HG02884 (cell line): ENCODE results near the gene UGT1A7.
"Not testable (repeated sequence)": the region's sequence is repeated elsewhere in the genome, so short reads cannot be mapped to it uniquely, and the experiment has no call there.

Experiments
- ATAC-seq: cut with Tn5 transposase; IDR thresholded peaks from one replicate; pipeline ENCODE4 v1.9.1; 2021; ENCODE audit warnings: mild to moderate bottlenecking, moderate library complexity; ENCODE audit not compliant: unreplicated experiment

UGT1A7 gene

DNA sequence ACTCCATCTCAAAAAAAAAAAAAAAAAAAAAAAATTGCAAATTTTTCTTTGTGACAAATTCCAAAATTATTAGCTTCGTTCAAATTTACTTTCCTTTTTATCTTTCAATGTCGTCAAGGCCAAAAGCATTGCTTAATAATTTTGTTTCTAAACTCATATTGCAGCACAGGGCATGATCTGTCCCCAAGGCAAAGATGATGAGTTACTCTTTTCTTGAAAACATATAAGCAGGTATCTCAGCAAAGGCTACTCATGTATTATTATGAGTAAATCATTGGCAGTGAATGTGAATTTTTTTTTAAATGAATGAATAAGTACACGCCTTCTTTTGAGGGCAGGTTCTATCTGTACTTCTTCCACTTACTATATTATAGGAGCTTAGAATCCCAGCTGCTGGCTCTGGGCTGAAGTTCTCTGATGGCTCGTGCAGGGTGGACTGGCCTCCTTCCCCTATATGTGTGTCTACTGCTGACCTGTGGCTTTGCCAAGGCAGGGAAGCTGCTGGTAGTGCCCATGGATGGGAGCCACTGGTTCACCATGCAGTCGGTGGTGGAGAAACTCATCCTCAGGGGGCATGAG lies at the start of gene UGT1A7:
UGT1A7 (plus strand) TSS at position 381 of the 579 bp plus-strand sequence; CDS start at position 418, 37 bp downstream.
- ATAC-seq: no peak

DNA sequence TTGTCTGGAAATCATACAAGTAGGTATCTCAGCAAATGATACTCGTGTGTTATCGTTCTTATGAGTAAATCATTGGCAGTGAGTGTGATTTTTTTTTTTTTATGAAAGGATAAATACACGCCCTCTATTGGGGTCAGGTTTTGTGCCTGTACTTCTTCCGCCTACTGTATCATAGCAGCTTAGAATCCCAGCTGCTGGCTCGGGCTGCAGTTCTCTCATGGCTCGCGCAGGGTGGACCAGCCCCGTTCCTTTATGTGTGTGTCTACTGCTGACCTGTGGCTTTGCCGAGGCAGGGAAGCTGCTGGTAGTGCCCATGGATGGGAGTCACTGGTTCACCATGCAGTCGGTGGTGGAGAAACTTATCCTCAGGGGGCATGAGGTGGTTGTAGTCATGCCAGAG lies 45.4 kb upstream of the UGT1A7 start, which contains the start of gene UGT1A10:
UGT1A10 (plus strand) TSS at position 143 of the 400 bp plus-strand sequence; CDS start at position 218, 75 bp downstream.
- not testable (repeated sequence) for ATAC-seq

DNA sequence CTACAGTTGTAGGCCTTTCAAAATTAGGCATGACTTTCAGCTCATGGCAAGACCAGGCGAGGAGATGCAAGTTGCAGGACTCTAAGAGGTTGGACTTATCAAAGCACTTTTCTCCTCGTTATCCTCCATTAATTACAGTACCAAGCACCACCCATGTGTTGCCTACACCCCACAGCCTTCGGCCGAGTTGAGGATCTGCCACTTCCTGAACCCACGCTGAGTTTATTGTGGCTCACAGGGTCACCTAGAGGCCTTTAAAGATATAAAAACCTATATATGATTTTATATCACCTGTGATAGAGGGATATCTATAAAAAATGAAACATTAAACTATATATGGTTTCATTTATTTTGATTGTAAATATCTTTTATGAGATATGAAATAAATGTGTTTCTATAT lies 42.9 kb upstream of the UGT1A7 start:
- ATAC-seq: no peak

DNA sequence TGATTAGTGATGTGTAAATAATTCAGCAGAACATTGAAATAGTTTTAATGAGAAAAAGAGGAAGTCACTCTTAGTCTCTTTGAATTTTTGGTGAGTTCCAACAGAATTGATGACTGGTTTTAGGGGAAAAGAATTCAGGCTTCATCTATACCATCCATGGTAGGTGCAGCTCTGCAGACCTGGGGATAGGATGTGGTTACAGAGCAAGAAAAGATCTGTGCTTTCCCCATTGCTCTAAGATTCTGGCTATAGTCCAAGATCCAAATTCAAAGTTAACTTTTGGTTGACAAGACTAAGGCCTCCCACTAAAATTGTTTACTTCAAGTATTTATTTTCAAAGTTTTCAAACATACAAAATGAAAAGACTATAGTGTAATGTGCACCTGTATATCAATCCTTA lies 41.8 kb upstream of the UGT1A7 start:
- no peak for ATAC-seq

DNA sequence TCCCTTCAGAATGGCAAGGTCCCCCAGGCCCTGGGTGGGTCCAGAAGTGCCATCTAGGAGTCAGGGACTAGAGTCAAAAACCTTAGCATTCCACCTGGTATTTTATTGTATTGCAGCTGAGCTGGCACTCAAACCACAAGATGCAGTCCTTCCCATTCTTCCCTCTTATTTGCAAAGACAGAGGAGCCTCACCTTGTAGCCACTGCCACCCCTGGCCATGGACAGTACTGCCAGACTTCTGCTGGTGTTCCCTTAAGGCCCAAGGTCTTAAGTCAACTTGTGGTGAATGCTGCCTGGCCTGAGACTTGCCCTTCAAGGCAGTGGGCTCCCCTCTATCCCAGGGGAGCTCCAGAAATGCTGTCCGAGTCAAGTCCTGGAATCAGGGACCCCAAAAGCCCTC lies 38.6 kb upstream of the UGT1A7 start:
- no peak for ATAC-seq

DNA sequence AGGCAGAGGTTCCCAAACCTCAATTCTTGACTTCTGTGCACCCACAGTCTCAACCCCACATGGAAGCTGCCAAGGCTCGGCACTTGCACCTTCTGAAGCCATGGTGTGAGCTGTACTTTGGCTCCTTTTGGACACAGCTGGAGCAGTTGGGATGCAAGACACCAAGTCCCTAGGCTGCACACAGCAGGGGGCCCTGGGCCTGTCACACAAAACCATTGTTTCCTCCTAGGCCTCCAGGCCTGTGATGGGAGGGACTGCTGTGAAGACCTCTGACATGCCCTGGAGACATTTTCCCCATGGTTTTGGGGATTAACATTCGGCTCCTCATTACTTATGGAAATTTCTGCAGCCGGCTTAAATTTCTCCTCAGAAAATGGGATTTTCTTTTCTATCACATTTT lies 35.7 kb upstream of the UGT1A7 start:
- ATAC-seq: not testable (repeated sequence)

DNA sequence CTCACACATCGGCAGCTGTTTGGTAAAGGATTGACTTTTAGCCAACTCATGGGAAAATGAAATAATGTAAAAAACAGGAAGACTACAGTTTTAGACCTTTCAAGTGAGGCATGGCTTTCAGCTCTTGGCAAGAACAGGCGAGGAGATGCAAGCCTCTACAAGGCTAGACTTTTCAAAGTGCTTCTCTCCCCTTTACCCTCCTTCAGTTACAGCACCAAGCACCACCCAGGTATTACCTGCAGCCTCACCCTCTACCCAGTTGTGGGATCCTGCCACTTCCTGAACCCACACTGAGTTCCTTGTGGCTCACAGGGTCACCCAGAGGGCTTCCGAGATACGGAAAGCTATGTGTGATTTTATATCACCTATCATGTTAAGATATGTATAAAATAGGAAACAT lies 30.7 kb upstream of the UGT1A7 start:
- no peak for ATAC-seq

DNA sequence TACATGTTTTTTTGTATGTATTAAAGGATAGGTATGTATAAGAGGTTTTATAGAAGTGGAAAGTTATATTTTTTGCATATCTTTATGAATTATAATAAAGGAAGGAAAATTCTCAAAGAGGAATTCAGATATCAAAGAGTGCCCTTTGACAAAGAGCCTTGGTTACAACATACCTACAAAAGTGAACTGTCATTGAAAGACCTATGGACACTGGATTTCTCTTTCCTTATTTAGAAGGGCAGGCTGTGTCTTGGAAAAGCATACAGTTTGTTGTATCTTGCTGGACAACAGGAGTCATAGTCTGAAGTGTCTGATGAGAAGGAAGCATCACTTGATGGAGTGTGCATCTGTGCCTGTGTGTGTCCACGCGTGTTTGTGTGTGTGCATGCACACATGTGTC lies 30.3 kb upstream of the UGT1A7 start:
- ATAC-seq: no peak

DNA sequence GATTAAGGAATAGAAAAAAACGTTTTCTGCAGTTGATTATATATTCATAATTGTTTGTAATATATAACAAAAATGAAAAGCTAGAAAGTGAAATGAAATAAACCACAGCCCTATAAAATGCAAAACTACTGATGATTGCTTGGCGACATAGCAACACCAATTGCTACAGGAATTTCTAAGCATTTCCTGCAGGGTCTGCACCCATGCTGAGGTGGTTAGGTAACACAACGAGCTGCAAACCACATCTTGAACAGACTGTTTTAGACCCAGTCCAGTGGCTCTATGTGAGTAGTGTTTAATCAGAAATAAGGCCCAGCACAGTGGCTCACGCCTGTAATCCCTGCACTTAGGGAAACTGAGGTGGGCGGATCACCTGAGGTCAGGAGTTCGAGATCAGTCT lies 27.2 kb upstream of the UGT1A7 start:
- ATAC-seq: no peak

DNA sequence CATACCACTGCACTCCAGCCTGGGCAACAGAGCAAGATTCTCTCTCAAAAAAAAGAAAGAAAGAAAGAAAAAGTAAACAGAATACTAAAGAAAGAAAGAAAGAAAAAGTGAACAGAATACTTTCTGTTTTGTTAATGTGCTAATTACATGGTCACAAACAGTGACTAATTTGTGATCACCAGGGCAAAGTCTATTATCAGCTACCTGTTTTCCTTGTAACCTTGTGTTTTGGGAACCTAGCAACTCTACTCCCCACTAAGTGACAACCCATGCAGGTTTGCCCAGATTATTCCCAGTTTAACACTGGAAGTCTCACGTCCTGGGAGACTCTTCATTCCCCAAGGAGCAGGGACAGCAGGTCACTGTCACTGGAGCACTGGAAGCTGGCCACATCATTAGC lies 26.7 kb upstream of the UGT1A7 start:
- ATAC-seq: no peak

DNA sequence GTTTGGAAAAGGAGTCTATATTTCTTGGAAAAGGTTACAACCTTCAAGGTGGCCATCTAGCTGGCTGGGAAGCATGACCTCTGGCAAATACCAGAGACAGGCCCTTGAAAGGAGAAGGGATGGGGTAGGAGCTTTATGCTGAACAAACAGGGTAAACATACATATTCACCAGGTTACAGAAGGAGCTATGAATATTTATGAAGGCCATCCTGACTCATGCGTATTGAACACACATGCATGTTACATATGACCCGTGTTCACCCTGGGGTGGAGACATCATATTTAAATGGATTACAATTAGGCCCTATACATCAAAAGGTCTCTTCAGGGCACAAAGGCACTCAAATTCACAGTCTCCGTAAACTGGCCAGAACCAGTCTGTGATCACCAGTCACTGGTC lies 25.8 kb upstream of the UGT1A7 start:
- ATAC-seq: not testable (repeated sequence)

DNA sequence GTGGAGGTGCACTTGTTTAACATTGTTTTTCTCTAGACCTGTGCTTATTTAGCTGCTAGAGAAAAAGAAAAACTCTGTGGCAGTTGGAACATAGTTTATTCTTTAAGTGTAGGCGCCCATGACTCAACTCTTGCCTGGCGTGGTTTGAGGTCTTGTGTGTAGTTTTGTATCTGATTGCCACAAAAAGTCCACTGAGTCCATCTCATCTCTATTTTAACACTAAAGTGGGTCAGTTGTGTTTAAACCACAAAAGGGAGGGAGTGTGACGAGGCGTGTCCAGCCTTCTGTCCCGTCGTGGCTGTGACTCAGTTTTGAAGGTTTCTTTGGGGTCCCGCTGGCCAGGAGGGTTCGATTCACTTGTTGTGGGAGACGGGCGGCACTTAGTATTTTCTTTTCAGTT lies 25.3 kb upstream of the UGT1A7 start:
- ATAC-seq: no peak

DNA sequence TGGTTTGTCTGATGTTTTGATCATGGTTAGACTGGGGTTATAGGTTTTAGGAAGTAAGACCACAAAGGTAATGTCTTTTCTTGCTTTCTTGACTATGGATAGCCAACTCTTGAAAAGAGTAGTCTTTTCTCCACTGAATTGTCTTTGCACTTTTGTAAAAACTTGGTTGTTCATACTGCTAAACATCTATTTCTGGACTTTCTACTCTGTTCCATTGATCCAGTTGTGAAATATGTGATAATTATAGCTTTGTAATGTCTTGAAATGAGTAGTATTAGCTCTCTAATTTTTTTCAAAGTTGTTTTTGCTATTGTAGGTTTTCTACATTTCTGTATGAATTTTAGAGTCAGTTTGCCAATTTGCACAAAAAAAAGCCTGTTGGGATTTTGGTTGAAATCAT lies 23.1 kb upstream of the UGT1A7 start:
- no peak for ATAC-seq

DNA sequence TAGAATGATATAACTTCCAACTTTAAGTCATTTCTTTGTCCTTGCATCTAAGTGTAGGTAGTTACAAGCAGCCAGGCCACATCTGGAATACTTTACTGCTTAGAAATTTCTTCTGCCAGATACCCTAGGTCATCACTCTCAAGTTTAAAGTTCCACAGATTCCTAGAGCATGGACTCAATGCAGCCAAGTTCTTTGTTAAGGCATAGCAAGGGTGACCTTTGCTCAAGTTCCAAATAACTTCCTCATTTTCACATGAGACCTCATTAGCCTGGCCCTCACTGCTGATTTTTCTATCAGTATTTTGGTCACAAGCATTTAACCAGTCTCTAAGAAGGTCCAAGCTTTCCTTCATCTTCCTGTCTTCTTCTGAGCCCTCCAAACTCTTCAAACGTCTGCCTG lies 17.8 kb upstream of the UGT1A7 start:
- no peak for ATAC-seq

DNA sequence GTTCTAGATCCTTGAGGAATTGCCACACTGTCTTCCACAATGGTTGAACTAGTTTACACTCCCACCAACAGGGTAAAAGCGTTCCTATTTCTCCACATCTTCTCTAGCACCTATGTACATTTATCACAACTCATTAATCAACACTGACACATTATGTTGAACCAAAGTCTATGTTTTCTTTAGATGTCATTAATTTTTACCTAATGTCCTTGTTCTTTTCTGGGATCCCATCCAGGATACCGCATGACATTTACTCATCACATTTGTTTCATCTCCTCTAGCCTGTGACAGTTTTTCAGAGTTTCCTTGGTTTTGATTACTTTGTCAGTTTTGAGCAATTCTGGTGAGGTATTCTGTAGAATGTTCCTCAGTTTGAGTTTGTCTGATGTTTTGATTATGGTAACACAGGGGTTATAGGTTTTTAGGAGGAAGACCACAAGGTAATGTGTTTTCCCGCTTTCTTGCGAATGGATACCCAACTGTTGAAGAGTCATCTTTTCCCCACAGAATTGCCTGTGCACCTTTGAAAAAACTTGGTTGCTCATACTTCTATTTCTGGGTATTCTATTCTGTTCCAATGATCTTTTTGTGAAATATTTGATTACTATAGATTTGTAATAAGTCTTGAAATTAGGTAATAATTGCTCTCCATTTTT lies 13.0 kb upstream of the UGT1A7 start:
- ATAC-seq: no peak

DNA sequence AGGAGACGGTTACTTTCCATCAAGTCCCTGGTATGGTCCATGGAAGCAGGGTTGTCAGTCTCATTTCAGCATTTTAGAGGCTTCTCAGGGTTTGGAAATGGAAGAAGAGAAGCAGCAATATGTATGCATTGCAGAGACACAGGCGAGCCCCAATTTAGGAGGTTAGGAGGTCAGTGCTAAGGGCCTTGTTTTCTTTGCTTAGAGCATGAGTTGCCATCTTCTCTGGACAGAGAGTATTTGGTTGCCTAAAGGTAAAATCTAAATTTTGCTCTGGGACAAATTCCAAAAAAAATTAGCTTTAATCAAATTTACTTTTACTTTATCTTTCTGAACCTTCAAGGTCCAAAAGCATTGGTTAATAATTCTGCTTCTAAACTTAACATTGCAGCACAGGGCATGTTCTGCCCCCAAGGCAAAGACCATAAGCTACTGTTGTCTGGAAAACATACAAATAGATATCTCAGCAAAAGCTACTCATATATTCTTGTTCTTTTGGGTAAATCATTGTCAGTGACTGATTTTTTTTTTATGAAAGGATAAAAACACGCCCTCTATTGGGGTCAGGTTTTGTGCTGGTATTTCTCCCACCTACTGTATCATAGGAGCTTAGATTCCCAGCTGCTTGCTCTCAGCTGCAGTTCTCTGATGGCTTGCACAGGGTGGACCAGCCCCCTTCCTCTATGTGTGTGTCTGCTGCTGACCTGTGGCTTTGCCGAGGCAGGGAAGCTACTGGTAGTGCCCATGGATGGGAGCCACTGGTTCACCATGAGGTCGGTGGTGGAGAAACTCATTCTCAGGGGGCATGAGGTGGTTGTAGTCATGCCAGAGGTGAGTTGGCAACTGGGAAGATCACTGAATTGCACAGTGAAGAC lies 10.2 kb upstream of the UGT1A7 start, which contains the start of gene UGT1A9:
UGT1A9 (plus strand) TSS at position 609 of the 872 bp plus-strand sequence; CDS start at position 646, 37 bp downstream.
- ATAC-seq: no peak

DNA sequence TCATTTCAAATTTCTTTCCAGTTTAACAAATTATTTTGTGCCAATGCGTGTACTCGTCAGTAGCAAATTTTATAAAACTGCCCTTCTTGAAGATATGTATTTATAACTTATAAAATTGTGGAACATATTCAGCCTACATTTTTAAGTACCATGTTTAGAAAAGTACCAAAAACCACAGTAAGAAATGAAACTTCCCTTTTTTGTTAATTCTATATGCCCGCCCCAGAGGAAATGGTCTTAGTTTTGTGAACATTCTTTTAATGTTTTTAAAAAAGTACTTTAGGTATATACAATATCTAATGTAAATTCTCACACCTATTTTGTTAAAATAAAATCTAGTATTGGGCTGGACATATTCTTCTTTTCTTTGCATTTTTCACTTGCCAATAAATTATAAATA lies 8.8 kb upstream of the UGT1A7 start:
- ATAC-seq: no peak

DNA sequence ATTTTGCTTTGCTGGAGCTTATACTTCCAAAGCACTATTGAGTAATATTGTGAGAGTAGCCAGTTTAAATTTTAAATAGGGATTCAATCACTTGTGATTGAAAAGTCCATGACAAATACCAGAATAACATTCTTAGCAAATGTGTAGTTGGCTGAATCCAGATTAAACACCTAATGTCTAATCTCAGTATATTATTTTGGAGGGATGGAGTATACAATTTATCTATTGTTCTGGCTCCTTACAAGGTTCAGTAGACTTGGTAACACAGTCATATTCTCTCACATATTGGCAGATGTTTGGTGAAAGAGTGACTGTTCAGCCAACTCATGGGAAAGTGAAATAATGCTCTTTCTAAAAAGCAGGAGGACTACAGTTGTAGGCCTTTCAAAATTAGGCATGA lies 7.8 kb upstream of the UGT1A7 start:
- no peak for ATAC-seq

DNA sequence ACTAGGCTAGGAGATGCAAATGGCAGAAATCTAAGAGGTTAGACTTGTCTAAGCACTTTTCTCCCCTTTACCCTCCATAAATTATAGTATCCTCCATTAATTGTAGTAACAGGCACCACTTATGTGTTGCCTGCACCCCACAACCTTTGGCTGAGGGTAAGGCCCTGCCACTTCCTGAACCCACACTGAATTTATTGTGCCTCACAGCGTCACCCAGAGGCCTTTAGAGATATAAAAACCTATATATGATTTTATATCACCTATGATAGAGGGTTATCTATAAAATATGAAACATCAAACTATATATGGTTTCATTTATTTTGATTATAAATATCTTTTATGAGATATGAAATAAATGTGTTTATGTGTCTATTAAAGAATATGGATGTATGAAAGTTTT lies 7.4 kb upstream of the UGT1A7 start:
- ATAC-seq: no peak

DNA sequence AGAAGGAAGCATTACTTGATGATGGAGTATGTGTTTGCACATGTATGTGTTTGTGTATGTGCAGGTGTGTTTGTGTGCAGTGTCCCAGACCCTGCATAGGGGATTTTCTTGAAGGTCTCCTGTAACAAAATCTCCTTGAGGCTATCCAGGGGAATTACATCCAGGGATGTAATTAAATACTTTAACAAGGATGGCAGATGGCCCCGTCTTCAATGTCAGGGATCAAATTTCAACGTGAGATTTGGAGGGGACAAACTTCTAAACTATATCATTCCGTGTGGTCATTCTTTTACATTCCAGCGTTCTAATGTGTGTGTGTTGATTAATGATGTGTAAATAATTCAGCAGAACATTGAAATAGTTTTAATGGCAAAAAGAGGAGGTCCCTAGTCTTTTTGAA lies 6.7 kb upstream of the UGT1A7 start:
- ATAC-seq: no peak

DNA sequence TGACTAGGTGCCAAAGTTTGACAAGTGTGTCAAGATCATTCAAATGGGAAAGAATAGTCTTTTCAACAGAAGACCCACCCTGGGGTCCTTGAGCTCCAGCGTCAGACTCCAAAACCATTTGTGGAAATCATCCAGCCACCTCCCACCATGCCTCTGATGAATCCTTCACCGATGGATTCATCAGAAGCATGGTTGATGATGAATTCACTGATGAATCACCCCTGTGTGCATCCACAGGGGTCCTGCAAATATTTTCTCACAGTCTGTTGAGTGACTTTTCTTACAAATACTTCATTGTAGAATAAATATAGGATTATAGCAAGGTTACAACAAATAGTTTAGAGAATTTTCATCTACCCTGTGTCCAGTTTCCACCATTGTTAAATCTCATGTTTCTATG lies 5.7 kb upstream of the UGT1A7 start:
- ATAC-seq: no peak

DNA sequence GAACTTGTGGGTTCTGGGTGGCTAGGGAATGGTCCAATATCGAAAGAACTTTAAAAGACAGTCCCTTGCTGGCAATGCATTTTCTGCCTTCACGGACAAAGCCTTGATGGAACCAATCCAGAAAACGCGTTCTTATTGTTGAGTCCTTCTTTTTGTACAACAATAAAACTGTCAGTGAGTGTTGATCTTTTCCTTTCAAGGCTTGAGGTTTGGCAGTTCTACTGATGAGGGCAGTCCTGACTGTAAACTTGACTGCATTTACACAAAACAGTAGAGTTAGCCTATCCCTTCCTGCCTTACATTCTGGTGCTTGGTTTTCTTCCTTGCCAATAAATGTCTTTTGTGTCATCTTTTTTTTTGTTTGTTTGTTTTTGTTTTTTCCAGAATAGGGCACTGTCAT lies 2.5 kb upstream of the UGT1A7 start:
- ATAC-seq: no peak
